H1 (cell line): ENCODE data around the gene NLK. TPM values are rescaled to one million over a fixed set of nuclear protein-coding genes. Genes with fewer than 3 reads are reported as not detected.

ENCODE experiments used
- SIX5 ChIP-seq: IDR thresholded peaks from 2 replicates; pipeline ENCODE4 v1.6.1; 2011; ENCODE audit warnings: mild to moderate bottlenecking, low read depth, low read length
- polyA plus RNA-seq, 7 experiments: library from polyadenylated mRNA; depleted of rRNA in 3 of 7; stranded (reverse) in 5 of 7; unstranded in 2 of 7; fragments of >200 nt in 5 of 7; fragments of 200-250 nt in 2 of 7; gene quantifications; 1 replicate in 5 of 7; 2 replicates in 1 of 7; 4 replicates in 1 of 7; pipeline versions ENCODE4 v1.2.1 to v1.2.3, GENCODE V29; 2011 to 2013; ENCODE audit warnings: missing spikeins in 2 of 7, mixed read lengths in 2 of 7
- total RNA-seq: library from RNA; stranded (reverse); fragmentation: NEBNext Ultra II Directional; extraction: Animal tissue kit (Norgen Biotek cat#: 25700); gene quantifications from 2 replicates; pipeline ENCODE4 v1.2.1, GENCODE V29; 2021

Gene NLK
- total and polyA plus RNA-seq, 2 of the 8 experiments (the other 6 are each of a cell fraction or from before 2014, with no cell fraction given), result 30.8 to 49.9 TPM

- TF ChIP-seq SIX5, result no peak
Observed at GRCh38 chr17:28189667-28190066, 147.2 kb downstream of the NLK start (continued).
